ENCODE data around the gene APOO.
"Not testable (repeated sequence)": the region's sequence is repeated elsewhere in the genome, so short reads cannot be mapped to it uniquely, and the experiment has no call there.

Gene APOO

GRCh38 chrX:23864742-23865326 is 42.9 kb downstream of the APOO start:
- in situ Hi-C loops (cut with MboI; ENCODE audit: low sequenced_read_pairs) = no loop called here

- in situ Hi-C loops (cut with MboI; ENCODE audit: low sequenced_read_pairs) = not testable (repeated sequence)
Measured at GRCh38 chrX:23861952-23862351, 45.8 kb downstream of the APOO start.

- in situ Hi-C loops (cut with MboI; ENCODE audit: low sequenced_read_pairs) = no loop called here
Measured at GRCh38 chrX:23861215-23861896, 46.4 kb downstream of the APOO start.

DNA sequence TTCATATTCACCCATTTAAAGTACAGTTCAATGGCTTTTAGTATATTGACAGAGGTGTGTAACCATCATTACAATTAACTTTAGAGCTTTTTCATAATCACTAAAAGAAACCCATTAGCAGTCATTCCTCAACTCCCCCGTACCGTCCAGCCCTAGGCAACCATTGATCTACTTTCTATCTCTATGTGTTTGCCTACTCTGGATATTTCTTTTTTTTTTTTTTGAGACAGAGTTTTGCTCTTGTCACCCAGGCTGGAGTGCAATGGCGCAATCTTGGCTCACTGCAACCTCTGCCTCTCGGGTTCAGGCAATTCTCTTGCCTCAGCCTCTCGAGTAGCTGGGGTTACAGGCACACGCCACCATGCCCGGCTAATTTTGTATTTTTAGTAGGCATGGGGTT is 48.5 kb downstream of the APOO start:
- in situ Hi-C loops (cut with MboI; ENCODE audit: low sequenced_read_pairs) = not testable (repeated sequence)

DNA sequence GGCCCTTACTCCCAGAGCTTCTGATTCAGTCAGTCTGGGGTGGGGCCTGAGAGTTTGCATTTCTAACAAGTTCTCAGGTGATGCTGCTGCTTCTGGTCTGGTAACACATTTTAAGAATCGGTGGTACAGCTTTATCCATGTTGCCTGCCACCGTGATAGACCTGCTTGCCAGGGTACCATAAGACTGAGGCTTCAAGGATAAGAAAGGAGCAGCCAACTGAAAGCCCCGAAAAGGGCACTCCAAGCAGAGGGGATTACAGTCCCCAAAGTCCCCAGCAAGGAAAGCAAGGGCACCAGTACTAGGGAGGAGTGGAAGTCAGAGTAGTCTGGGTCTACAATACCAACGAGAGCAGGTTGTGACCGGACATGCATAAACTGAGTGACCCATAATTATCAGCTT is 49.8 kb downstream of the APOO start:
- in situ Hi-C loops (cut with MboI; ENCODE audit: low sequenced_read_pairs) = no loop called here

GRCh38 chrX:23857363-23857762 is 50.4 kb downstream of the APOO start:
- in situ Hi-C loops (cut with MboI; ENCODE audit: low sequenced_read_pairs) = no loop called here

DNA sequence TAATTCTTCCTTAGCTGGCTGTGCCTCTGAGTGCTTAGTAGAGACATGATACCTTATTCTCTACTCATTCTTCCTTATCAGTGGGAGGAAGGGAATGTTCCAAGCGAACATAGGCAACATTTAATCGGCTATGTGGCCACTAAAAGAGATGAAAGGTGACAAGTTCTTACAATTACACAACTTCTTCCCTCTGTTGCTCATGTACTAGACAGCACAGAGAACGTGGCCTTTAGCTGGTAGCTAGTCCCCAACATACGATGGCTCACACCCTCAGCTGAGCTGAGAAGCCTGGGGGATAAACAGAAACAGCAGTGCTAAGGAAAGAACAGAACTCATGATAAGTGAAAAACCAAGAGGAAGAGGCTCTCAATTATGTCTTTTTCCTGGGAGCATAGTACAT is 52.2 kb downstream of the APOO start:
- in situ Hi-C loops (cut with MboI; ENCODE audit: low sequenced_read_pairs) = no loop called here

GRCh38 chrX:23854945-23855344 is 52.8 kb downstream of the APOO start:
- in situ Hi-C loops (cut with MboI; ENCODE audit: low sequenced_read_pairs) = no loop called here

DNA sequence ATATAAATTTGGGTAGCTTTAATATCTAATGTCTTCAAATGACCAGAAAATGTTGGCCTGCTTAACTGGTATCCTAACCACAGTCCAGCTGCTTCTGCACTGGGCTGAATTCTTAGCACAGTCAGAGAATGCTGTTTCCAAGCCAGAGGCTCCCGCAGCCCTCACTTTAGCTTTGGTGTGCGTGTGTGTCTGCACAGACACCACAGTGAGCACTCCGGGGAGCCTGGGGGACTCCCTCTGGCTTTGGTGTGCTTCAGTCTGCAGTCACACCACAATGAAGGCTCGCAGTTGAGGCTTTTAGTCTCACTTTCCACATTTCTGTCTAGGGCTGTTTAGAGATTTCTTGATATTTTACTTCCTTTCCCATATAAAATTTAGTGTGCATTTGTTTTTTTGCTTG is 53.6 kb downstream of the APOO start:
- in situ Hi-C loops (cut with MboI; ENCODE audit: low sequenced_read_pairs) = no loop called here

DNA sequence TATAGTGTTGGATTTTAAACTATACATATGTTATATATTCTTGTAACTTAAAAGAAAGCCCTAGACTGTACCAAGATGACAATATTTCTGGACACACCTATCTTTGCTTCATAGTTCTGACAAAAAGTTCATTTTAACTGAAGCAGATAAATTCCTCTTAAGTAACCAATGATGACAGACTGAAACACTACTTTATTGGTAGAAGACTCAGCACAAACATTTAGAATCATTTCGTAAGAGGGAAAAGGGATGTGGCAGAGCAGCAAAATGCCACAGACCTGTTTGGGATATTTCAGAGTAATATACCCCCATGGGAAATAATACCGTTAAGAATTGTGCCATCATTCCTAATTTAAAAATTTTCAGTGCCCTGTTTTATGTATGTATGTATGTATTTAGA is 56.2 kb downstream of the APOO start:
- in situ Hi-C loops (cut with MboI; ENCODE audit: low sequenced_read_pairs) = no loop called here

DNA sequence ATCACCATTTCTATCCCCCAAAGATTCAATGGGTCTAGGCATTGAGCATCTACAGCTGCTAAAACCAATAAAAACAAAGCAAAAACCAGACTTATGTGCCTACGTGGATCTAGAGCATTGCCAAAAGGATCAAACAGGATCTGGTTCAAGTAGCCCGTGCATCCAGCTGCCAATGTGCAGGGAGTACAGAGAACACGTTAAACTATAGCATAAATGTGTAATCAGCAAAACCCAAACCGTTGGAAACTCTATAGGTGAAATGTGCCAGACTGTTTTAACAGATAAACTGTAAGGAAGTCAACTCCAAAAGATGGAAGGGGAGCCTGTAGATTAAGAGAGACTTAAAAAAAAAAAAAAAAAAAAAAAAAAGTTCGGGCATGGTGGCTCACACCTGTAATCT is 58.5 kb downstream of the APOO start:
- in situ Hi-C loops (cut with MboI; ENCODE audit: low sequenced_read_pairs) = no loop called here

- in situ Hi-C loops (cut with MboI; ENCODE audit: low sequenced_read_pairs) = no loop called here
Measured at GRCh38 chrX:23845351-23845817, 62.4 kb downstream of the APOO start.

GRCh38 chrX:23844502-23845138 is 63.1 kb downstream of the APOO start:
- in situ Hi-C loops (cut with MboI; ENCODE audit: low sequenced_read_pairs) = no loop called here

DNA sequence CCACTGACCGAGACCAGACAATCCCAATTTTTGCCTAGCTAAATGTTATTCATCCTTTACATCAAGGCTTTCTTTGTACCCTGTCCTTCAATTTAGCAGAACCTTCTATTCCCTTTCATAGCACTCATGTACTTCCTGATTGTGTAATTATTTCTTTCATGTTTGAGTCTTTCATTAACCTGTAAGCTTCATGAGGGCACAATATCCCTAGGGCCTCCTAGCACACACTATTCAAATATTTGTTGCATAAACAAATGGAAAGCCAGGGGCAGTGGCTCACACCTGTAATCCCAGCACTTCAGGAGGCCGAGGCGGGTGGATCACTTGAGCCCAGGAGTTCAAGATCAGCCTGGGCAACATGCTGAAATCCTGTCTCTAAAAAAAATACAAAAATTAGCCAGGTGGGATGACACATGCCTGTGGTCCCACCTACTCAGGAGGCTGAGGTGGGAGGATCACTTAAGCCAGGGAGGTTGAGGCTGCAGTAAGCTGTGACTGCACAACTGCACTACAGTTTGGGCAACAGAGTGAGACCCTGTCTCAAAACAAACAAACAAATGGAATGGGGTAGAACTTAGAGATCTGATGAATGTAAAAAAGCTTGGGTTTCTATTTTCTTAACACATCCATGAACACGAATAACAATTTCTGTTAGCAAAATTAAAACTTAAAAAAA is 65.8 kb downstream of the APOO start:
- in situ Hi-C loops (cut with MboI; ENCODE audit: low sequenced_read_pairs) = no loop called here

DNA sequence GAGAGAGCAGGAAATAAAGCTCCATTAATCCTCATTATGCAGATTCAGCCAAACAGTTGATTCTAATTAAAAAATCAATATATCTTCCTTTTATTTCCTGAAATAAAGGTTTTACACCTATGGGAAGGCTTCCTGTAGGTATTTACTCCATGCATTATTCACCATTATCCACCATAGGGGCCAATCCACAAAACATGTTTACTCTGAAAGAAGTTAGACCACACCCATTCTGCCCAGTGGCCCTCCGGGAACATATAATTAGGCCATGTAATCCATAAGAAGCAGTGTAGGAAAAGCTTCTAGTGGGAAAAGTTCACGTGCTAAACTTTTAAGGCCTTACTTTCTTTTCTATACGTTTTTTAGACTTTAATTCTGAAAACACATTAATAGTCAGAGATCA is 67.1 kb downstream of the APOO start:
- in situ Hi-C loops (cut with MboI; ENCODE audit: low sequenced_read_pairs) = no loop called here

- in situ Hi-C loops (cut with MboI; ENCODE audit: low sequenced_read_pairs) = no loop called here
Measured at GRCh38 chrX:23838953-23839352, 68.8 kb downstream of the APOO start.

DNA sequence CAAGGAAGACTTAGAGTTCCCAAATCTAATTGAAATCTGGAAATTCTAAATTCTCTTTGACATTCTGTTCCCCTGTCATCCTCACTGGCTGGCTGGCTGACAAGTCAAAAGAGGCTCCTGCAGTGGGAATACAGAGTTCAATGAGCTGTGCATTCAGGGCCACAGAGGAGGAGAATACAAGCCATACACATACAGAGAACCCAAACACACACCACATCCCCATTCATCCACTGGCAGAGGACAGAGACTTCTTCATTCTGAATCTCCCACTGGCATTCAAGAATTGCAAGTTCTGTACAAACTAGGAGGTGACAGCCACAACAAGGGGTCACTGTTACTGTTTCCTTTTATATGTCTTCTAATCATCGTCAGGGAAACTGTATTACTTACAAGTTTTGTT is 75.0 kb downstream of the APOO start:
- in situ Hi-C loops (cut with MboI; ENCODE audit: low sequenced_read_pairs) = no loop called here

GRCh38 chrX:23828881-23829280 is 78.9 kb downstream of the APOO start:
- in situ Hi-C loops (cut with MboI; ENCODE audit: low sequenced_read_pairs) = no loop called here

GRCh38 chrX:23826653-23827052 is 81.1 kb downstream of the APOO start:
- in situ Hi-C loops (cut with MboI; ENCODE audit: low sequenced_read_pairs) = no loop called here

DNA sequence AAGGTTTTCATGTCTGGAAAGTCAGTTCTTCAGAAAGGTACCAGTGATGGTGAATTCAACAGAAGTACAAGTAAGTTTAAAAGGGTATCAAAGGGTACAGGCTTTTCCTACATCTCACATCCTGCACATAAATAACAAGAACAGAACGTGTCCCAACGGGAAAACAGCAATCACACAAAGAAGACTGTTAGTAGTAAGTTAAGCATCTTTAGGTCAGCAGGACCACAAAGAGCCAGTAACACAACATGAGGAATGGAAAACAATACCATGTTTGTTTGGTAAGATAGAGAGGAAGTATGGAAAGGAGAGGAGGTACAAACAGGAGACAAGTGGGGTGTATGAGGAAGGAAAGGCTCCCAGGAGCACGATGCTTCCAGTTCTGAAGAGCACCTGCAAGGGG is 81.5 kb downstream of the APOO start:
- in situ Hi-C loops (cut with MboI; ENCODE audit: low sequenced_read_pairs) = no loop called here

GRCh38 chrX:23825675-23826074 is 82.1 kb downstream of the APOO start:
- in situ Hi-C loops (cut with MboI; ENCODE audit: low sequenced_read_pairs) = no loop called here

DNA sequence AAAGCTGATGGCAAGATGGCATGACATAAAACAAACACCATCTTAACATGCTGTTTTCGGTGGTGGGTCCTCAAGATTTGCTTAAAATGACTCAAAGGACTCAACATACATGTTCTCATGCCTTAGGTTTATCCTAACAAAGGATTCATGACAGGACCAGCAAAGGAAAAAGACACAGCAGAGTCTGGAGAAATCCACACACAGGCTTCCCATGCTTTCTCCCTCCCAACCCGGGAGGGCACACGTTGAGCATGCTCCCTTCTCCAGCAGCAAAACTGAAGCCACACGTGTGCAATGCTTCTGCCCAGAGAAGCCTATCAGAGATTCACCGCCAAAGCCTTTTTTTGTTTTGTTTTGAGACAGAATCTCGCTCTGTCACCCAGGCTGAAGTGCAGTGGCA is 84.9 kb downstream of the APOO start:
- in situ Hi-C loops (cut with MboI; ENCODE audit: low sequenced_read_pairs) = no loop called here
